Endothelial cell of umbilical vein (primary cell): ENCODE data around the gene FBXO38.

Source experiments
- CTCF ChIP-seq, 2 donors: IDR thresholded peaks; 1 replicate in 1 of 2; 2 replicates in 1 of 2; pipeline ENCODE4 v1.5.1; 2011; ENCODE audit warnings: low read length in 2 of 2, mild to moderate bottlenecking in 2 of 2, moderate library complexity in 2 of 2, control low read depth in 1 of 2, inconsistent platforms in 1 of 2, low read depth in 1 of 2; ENCODE audit not compliant: insufficient read depth in 1 of 2; ENCODE audit errors: extremely low read depth in 1 of 2
- EZH2 ChIP-seq: IDR thresholded peaks from 2 replicates; pipeline ENCODE4 v1.6.1; 2012; ENCODE audit warnings: borderline replicate concordance, low read depth, mild to moderate bottlenecking, moderate library complexity, low read length, inconsistent platforms; ENCODE audit not compliant: severe bottlenecking
- JUN ChIP-seq: IDR thresholded peaks from 2 replicates; pipeline ENCODE4 v1.6.1; 2011; ENCODE audit warnings: borderline replicate concordance, low read depth; ENCODE audit not compliant: insufficient read length, insufficient read depth
- POLR2AphosphoS5 ChIP-seq: IDR thresholded peaks from 2 replicates; pipeline ENCODE4 v1.6.1; 2012; ENCODE audit warnings: low read depth, mild to moderate bottlenecking, control low read depth, low read length, moderate library complexity; ENCODE audit not compliant: insufficient read depth

- TF ChIP-seq POLR2AphosphoS5 (peak; percentile 95), EZH2 (no peak), CTCF (IDR thresholded peaks at IDR 0.05; ENCODE audit: extremely low read depth in 1 of 2, insufficient read depth in 1 of 2, low read depth in 1 of 2, low read length in 2 of 2) (no peak), JUN (peak; percentile 46)
Observed at GRCh38 chr5:148383564-148384379, at the start of gene FBXO38.
